Fibroblast of the aortic adventitia (primary cell): ENCODE data around the gene NLK. TPM values are rescaled to one million over a fixed set of nuclear protein-coding genes. Genes with fewer than 3 reads are reported as not detected.

Source experiments
- DNase-seq: peaks from one replicate; pipeline ENCODE4 v3.0.0-alpha.2; 2010; ENCODE audit warnings: low read depth
- H3K4me3 ChIP-seq: 2 replicates; pipeline ENCODE4 v1.5.1; 2011; ENCODE audit warnings: low read depth, mild to moderate bottlenecking, control low read depth, low read length, moderate library complexity
- total RNA-seq: library from RNA; depleted of rRNA; stranded (reverse); fragments of >200 nt; gene quantifications from 2 replicates; pipeline ENCODE4 v1.2.3, GENCODE V29; 2012; ENCODE audit warnings: low replicate concordance
- TF ChIP-seq, protein P1 (sequence below): IDR thresholded peaks from 2 replicates; pipeline ENCODE4 v1.5.1; 2011; ENCODE audit warnings: mild to moderate bottlenecking, low read length, control low read depth, inconsistent platforms; ENCODE audit not compliant: insufficient read depth

The NLK gene
- total RNA-seq, 1 donor: 12.2 TPM

DNA sequence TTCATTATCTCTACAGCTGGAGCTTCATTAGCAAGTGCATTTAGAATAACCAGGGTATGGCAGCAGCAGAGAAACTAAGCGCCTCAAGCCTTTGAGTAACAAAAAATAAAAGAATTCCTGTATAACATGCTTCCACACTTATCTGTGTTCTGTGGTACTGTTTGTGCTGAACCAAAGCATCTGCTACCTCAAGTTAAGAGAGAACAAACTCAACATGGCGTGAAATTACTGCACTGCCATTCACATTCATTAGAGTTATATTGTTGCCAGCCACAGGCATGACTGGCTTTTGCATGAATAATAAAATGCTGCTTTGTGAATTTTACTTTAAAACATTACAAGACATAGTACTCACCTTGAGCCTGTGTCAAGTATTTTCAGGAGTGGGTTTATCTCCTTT, 76.6 kb downstream of the NLK start:
- TF ChIP-seq, protein P1, sequence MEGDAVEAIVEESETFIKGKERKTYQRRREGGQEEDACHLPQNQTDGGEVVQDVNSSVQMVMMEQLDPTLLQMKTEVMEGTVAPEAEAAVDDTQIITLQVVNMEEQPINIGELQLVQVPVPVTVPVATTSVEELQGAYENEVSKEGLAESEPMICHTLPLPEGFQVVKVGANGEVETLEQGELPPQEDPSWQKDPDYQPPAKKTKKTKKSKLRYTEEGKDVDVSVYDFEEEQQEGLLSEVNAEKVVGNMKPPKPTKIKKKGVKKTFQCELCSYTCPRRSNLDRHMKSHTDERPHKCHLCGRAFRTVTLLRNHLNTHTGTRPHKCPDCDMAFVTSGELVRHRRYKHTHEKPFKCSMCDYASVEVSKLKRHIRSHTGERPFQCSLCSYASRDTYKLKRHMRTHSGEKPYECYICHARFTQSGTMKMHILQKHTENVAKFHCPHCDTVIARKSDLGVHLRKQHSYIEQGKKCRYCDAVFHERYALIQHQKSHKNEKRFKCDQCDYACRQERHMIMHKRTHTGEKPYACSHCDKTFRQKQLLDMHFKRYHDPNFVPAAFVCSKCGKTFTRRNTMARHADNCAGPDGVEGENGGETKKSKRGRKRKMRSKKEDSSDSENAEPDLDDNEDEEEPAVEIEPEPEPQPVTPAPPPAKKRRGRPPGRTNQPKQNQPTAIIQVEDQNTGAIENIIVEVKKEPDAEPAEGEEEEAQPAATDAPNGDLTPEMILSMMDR: no peak
- no peak for DNase-seq
- no peak overlapping the region for H3K4me3 ChIP-seq

DNA sequence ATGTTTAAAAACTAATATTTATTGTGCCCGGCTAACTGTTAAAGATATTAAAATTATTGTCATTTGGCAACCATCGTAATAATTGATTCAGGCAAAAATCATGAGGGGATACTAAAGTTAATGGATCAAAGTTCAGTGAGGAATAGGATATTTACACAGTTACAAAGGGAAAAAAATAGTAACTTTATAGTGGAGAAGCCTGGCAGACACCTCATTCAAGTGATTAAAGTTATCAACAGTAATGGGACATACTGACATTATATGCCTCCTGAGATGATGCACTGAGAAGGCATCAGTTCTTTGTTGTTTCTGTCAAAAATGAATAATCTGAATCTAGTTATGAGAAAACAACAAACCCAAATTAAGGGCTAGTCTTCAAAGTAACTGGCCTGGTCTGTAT, 77.1 kb downstream of the NLK start:
- no peak overlapping the region for H3K4me3 ChIP-seq
- TF ChIP-seq, protein P1: no peak
- no peak for DNase-seq

DNA sequence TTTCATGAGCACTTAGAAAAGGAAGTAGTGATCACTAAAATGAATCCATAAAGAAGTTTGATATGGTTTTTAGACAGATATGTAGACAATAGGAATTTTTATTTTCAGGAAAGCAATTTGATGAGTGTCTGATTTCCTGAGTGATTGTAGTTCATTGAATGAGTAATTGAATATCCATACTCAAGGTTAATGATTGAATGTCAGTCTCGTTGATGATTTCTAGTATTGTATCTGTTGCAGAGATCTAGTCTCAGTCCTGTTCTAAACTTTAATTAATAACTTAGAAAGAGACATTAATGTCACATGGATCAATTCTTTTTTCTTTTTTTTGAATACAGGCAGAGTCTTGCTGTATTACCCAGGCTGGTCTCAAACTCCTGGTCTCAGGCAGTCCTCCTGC, 78.3 kb downstream of the NLK start:
- TF ChIP-seq, protein P1: no peak
- no peak for DNase-seq
- H3K4me3 ChIP-seq: no peak overlapping the region

DNA sequence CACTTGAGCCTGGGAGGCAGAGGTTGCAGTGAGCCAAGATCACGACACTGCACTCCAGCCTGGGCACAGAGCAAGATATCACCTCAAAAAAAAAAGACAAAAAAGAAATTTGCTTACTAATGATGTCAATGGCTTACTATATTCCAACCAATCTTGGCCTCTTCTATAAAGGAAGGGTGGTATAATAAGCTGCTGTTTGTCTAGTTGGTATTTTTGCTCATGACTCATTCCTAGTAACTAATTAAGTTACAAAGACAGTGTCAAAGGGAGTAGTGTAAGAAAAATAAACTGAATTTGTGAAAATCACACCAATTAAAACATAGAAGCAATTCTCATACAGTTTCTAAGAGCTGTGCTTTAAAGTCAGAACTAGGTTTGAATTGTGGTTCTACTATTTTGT, 82.5 kb downstream of the NLK start:
- DNase-seq: no peak
- TF ChIP-seq, protein P1: no peak
- H3K4me3 ChIP-seq: no peak overlapping the region

DNA sequence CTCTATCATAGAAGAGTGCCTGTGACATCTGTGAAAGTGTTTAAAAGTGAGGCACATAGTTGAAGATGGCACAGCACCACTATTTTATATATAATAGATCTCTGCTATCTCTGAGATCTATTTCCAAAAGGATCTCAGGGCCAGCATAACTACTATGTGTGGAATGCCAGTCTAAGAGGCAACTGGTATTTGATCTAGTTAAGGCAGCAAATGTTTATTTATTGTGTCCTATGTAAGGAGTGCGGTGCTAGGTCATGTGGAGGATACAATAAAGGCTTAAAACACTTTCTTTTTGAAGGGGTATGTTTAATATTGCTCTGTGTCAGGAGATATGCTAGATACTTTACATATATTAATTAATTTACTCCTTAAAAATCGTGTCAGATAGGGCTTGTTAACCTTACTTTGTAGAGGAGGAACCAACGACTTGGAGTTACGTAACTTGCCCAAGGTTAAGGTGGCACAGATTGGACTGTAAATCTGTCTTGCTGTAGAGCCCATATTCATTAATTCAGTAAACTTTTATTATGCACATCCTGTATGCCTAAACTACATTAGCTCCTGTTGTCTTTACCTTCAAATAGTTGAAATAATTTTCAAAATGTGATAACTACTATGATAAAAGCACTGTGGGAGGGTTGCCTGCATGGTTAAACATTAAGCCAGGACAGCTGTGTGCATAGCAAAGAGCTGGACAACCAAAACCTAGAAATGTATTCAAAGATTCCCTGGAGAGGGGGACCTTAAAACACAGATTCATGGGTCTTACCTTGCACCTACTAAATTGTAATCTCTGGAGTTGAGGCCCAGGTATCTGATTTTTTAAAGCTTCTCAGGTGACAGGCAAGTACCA, 83.3 kb downstream of the NLK start:
- TF ChIP-seq, protein P1: no peak
- no peak overlapping the region for H3K4me3 ChIP-seq
- DNase-seq: no peak

DNA sequence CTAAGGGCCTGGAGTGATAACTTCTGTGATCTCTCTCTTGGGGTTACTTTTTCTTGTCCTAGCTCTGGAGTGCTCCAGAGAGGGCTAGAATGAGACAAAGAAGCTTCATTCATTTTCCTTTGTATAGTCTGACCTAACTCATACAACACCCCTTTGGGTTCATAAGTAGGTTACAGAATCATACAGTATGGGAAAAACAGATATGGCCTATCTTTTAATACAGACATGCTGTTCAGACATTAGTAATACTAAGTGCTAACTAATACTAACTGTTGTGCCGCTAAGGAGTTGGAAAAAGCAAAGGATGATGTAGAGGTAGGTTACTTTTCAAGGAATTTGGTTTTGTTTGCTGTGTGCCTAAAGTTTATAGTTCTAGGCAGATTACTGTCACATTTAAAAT, 84.7 kb downstream of the NLK start:
- no peak for DNase-seq
- TF ChIP-seq, protein P1: no peak

More for the DNA sequence above, 84.7 kb downstream of the NLK start:
- no peak overlapping the region for H3K4me3 ChIP-seq
